Renal pelvis (tissue), 4 donors: ENCODE measurements around the gene TTC39B. TPM values are rescaled to one million over a fixed set of nuclear protein-coding genes. Genes with fewer than 3 reads are reported as not detected.
A peak's percentile ranks its signal among the peaks of the same experiment; 100 is the strongest.

Source experiments
- DNase-seq: peaks from one replicate; pipeline ENCODE4 v3.0.0-alpha.2; 2013
- polyA plus RNA-seq, 3 donors: library from polyadenylated mRNA; unstranded; fragments of 120-200 nt; gene quantifications; one replicate each; pipeline ENCODE4 v1.2.1, GENCODE V29; 2013; ENCODE audit not compliant: insufficient read length in 3 of 3

The TTC39B gene
- polyA plus RNA-seq, 3 donors, result 5.6 to 9.4 (median 9.1) TPM

- DNase-seq, result peak; percentile 75
Measured at GRCh38 chr9:15306068-15306756, 804 bp downstream of the TTC39B start.

- DNase-seq, result no peak
Measured at GRCh38 chr9:15305470-15305869, 1.5 kb downstream of the TTC39B start.

GRCh38 chr9:15304632-15305031 lies 2.4 kb downstream of the TTC39B start:
- DNase-seq, result no peak

- no peak for DNase-seq
Measured at GRCh38 chr9:15300218-15300617, 6.8 kb downstream of the TTC39B start.

DNA sequence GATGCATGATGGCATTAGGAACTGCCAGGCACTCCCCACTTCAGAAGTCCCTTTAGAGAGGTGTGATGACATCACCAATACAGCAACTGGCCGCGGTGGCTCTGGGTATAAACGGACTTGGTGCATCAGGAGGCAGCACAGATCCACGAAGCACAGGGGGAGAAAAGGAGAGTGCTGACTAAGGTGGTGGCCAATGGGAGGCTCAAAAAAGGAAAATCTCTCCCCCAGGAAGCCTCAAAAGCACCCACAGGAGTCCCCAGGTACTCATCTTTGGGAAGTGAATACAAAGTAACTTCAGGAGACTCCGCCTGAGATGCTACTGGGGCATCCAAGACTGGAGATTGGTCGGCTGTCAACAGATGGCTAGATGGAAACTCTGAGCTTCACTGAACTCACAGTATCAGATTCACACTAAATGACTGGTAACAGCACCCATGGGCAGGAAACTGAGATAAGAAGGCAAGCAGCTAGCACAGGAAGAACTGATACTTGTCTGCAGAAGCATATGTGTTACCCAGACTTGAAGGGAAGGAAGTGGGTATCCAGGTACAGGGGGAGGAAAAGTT lies 7.6 kb downstream of the TTC39B start:
- no peak for DNase-seq

DNA sequence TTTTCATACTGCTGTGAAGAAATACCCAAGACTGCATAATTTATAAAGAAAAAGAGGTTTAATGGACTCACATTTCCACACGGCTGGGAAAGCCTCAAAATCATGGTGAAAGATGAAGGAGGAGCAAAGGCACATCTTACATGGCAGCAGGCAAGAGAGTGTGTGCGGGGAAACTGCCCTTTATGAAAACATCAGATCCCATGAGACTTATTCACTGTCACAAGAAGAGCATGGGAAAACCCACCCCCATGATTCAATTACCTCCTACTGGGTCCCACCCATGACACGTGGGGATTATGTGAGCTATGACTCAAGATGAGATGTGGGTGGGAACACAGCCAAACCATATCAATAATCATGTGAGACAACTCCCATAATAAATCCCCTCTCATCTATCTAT lies 8.7 kb downstream of the TTC39B start:
- DNase-seq, result no peak

GRCh38 chr9:15295761-15296405 lies 11.1 kb downstream of the TTC39B start:
- DNase-seq, result peak; percentile 65

DNA sequence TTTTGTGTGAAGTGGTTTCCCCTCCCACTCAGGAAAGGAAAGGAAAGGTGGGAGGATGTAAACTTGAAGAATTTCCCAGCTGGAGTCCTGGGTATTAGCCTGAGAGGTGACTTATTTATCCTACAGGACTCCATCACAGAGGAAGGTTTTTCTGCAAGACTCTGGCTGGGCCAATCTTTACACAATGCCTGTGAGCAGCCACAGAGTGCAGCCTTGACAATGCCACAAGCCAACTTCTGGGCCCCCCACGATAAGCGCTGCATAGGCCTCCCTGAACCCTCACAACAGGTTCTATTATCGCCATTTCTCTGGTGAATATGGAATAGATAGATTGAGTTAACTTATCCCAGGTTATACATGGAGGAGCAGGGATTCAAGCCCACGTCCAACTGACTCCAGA lies 12.4 kb downstream of the TTC39B start:
- DNase-seq, result no peak

- DNase-seq, result peak; percentile 59
Measured at GRCh38 chr9:15293804-15294316, 13.2 kb downstream of the TTC39B start.

DNA sequence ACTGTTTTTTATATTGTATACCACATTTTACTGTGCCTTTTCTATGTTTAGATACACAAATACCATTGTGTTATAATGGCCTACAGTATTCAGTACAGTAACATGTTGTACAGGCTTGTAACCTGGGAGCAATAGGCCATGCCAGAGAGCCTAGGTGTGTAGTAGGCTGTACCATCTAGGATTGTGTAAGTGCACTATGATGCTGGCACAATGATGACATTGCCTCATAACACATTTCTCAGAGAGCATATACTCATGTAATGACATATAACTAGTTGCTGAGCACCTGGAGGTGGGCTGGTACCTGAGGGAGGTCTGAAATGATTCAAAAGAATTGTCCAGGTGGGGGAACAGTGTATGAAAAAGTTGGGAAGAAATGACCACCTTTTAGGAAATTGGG lies 13.9 kb downstream of the TTC39B start:
- DNase-seq, result no peak

- no peak for DNase-seq
Measured at GRCh38 chr9:15289603-15290002, 17.4 kb downstream of the TTC39B start.

- no peak for DNase-seq
Measured at GRCh38 chr9:15287309-15287708, 19.7 kb downstream of the TTC39B start.

- no peak for DNase-seq
Measured at GRCh38 chr9:15286161-15286821, 20.7 kb downstream of the TTC39B start.

- DNase-seq, result no peak
Measured at GRCh38 chr9:15282567-15283285, 24.3 kb downstream of the TTC39B start.

DNA sequence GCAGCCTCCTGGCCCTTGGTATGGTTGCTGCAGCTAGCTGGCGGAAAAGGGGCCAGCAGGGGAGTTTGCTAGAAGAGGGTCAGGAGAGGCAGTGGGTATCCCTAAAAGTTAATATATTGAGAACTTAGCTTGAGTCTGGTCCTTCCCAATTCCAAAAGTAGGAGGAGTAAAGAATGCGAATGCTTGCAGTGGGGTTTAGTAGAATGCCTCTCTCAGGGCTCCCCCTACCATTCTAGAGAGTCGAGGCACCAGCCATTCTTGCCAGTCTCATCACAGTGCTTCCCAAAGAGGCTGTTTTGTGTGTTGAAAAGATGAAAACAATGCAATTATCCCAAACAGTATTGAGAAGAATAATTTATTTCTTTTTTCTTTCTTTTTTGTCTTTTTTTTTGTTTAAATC lies 26.4 kb downstream of the TTC39B start:
- no peak for DNase-seq

- DNase-seq, result no peak
Measured at GRCh38 chr9:15278839-15279238, 28.2 kb downstream of the TTC39B start.

GRCh38 chr9:15278091-15278687 lies 28.8 kb downstream of the TTC39B start:
- DNase-seq, result no peak

GRCh38 chr9:15277400-15278090 lies 29.5 kb downstream of the TTC39B start:
- DNase-seq, result peak; percentile 57

DNA sequence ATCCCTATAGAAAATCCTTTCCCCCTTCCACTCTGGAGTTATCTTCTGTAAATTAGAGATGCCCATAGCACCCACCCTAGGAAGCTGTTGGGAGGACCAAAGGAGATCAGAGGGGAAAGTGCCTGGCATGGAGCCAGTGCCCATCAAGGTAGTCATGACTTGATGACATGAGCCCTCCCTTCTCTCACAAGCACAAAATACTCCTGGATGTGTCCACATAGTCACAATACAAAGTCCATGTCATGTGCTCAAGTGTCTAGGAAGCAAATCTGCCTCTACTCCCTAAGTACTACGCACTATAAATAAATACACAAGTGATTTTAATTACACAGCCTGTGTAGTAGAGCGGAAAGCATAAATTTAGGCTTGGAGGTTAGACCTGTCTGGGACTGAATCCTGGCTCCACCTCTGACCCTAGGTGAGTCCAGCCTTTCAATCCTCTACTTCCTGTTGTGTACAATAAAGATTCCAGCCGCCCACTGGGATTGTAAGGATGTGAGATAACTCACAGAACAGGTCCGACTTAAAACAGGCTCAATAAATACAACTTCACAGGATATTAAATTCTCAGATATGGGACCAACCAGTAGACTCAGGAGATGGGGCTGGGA lies 30.6 kb downstream of the TTC39B start:
- peak; percentile 28 for DNase-seq

GRCh38 chr9:15274425-15274824 lies 32.6 kb downstream of the TTC39B start:
- DNase-seq, result no peak
